Adrenal gland (tissue), 12 donors: ENCODE data around the gene MEIOB. TPM values are rescaled to one million over a fixed set of nuclear protein-coding genes. Genes with fewer than 3 reads are reported as not detected.

Source experiments
- DNase-seq, 7 donors: peaks; one replicate each; pipeline ENCODE4 v3.0.0-alpha.2; 2019 to 2020
- H3K27ac ChIP-seq, 5 donors: fragments of 200-600 bp; sonication (generic) in 4 of 5; 1 replicate in 3 of 5; 2 replicates in 2 of 5; pipeline versions ENCODE4 v1.5.1 to v1.8.0; 2016 to 2020; ENCODE audit warnings: mild to moderate bottlenecking in 1 of 5
- H3K27me3 ChIP-seq: fragments of 200-600 bp; 2 replicates; pipeline ENCODE4 v1.8.0; 2021
- H3K36me3 ChIP-seq, 2 donors: fragments of 200-600 bp; replicated peaks in 1 of 2; 1 replicate in 1 of 2; 2 replicates in 1 of 2; pipeline versions ENCODE4 v1.5.1 to v1.8.0; 2018 to 2022
- H3K4me1 ChIP-seq, 2 donors: fragments of 200-600 bp; replicated peaks in 1 of 2; 1 replicate in 1 of 2; 2 replicates in 1 of 2; pipeline versions ENCODE4 v1.5.1 to v1.8.0; 2018 to 2021
- H3K4me3 ChIP-seq, 4 donors: fragments of 200-600 bp; sonication (generic) in 3 of 4; one replicate each; pipeline ENCODE4 v1.5.1; 2016 to 2018
- H3K9me3 ChIP-seq, 3 donors: fragments of 200-600 bp; sonication (generic) in 1 of 3; replicated peaks in 1 of 3; 1 replicate in 2 of 3; 2 replicates in 1 of 3; pipeline versions ENCODE4 v1.5.1 to v1.8.0; 2016 to 2021
- POLR2A ChIP-seq, 2 donors: fragments of 450-650 bp; IDR thresholded peaks; one replicate each; pipeline ENCODE4 v1.6.1; 2017; ENCODE audit warnings: antibody characterized with exemption in 2 of 2, mild to moderate bottlenecking in 2 of 2, moderate library complexity in 1 of 2
- WGBS, 4 donors: extraction: QIAGEN DNeasy Blood & Tissue Kit in 2 of 4; methylation state at CpG; one replicate each; pipeline versions ENCODE4 v1.1.5 to v1.1.7; 2013 to 2017; 5-methylcytosine and 5-hydroxymethylcytosine counted together
- intact Hi-C, 2 donors: fragments of 100-400 bp; cut with DNase I; formaldehyde crosslinking; loops; one replicate each; pipeline versions ENCODE4 v1.14.1 to v1.15.0; 2022 to 2023
- polyA plus RNA-seq, 3 donors: library from polyadenylated mRNA; stranded (reverse); fragments of 200-250 nt in 2 of 3; fragments of 350-450 nt in 1 of 3; fragmentation: Illumina TruSeq in 1 of 3; extraction: RNeasy Lipid Tissue Mini Kit (QIAGEN cat#74804) in 1 of 3; gene quantifications; one replicate each; pipeline ENCODE4 v1.2.3, GENCODE V29; 2013 to 2014
- total RNA-seq, 9 donors: library from RNA; depleted of rRNA in 4 of 9; stranded (reverse); fragments of >200 nt in 4 of 9; fragments of 120-200 nt in 1 of 9; fragmentation: NEBNext Ultra II Directional in 1 of 9; extraction: Animal tissue kit (Norgen Biotek cat#: 25700) in 1 of 9; gene quantifications; one replicate each; pipeline versions ENCODE4 v1.1.0 to v1.2.4, GENCODE V29; 2013 to 2023
- TF ChIP-seq, protein P1 (sequence below), 6 experiments: fragments of 450-650 bp in 4 of 6; fragments of 200-600 bp in 2 of 6; sonication (generic) in 1 of 6; IDR thresholded peaks; 1 replicate in 5 of 6; 2 replicates in 1 of 6; pipeline versions ENCODE4 v1.5.1 to v1.8.0; 2016 to 2021; ENCODE audit warnings: antibody characterized with exemption in 6 of 6, mild to moderate bottlenecking in 2 of 6, moderate library complexity in 1 of 6
- donor health status: healthy with polysubstance abuse.
- donor health status: Bipolar disorder and iron deficiency.
- donor health status: DM: yes; HTN: yes; CAD: no.
- donor health status: DM: no; HTN: no; CAD: no.
- donor health status: DM: no; HTN: no; CAD: no.
- donor health status: DM: yes; HTN: yes; CAD: no.

Gene MEIOB
- total and polyA plus RNA-seq, 12 donors = 0.23 TPM; not detected in 11

DNA sequence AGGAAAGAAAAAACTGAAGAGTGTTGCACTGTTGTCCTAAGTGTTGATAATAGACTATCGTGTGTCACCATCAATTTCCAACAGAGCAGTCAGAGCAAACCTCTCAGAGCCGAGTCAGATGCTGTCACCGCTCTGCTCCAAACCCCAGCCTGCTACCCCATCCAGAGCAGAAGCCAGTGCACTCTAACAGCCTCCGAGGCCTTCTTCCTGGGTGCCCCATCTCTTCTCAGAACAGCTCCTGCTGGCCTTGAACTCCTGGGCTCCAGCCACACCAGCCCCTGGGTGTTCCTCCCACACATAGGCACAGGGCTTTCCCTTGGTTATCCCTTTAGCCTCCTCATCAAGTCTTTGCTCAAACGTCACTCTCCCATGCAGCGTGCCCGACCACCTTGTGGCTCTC is 21.0 kb downstream of the MEIOB start:
- intact Hi-C loops = no loop called here
- Histone ChIP-seq H3K27ac (no peak overlapping the region), H3K4me3 (no peak overlapping the region), H3K9me3 (no peaks in the 10 kb centered on the region), H3K27me3 (peaks cover 11% of the 10 kb centered on the region), H3K4me1 (no peaks in the 10 kb centered on the region), H3K36me3 (no peaks in the 10 kb centered on the region)
- 55 to 75% (median 65%) methylated on average over 7 of the region's 7 CpGs for WGBS, 4 donors
- TF ChIP-seq POLR2A (IDR thresholded peaks at IDR 0.05) = no peak
- TF ChIP-seq, protein P1, sequence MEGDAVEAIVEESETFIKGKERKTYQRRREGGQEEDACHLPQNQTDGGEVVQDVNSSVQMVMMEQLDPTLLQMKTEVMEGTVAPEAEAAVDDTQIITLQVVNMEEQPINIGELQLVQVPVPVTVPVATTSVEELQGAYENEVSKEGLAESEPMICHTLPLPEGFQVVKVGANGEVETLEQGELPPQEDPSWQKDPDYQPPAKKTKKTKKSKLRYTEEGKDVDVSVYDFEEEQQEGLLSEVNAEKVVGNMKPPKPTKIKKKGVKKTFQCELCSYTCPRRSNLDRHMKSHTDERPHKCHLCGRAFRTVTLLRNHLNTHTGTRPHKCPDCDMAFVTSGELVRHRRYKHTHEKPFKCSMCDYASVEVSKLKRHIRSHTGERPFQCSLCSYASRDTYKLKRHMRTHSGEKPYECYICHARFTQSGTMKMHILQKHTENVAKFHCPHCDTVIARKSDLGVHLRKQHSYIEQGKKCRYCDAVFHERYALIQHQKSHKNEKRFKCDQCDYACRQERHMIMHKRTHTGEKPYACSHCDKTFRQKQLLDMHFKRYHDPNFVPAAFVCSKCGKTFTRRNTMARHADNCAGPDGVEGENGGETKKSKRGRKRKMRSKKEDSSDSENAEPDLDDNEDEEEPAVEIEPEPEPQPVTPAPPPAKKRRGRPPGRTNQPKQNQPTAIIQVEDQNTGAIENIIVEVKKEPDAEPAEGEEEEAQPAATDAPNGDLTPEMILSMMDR (IDR thresholded peaks at IDR 0.05) = no peak
- no peak for DNase-seq

DNA sequence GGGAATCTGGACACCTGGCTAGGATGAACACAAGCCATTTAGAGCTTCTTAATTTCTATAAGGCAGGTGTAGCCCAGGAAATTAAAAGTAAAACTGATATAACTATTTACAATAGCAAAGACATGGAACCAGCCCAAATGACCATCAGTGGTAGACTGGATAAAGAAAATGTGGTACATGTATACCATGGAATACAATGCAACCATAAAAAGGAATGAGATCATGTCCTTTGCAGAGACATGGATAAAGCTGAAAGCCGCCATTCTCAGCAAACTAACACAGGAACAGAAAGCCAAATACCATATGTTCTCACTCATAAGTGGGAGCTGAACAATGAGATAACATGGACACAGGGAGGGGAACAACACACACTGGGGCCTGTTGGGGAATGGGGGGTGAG is 25.5 kb downstream of the MEIOB start:
- Histone ChIP-seq H3K27ac (no peak overlapping the region), H3K36me3 (no peaks in the 10 kb centered on the region), H3K4me3 (no peak overlapping the region), H3K27me3 (peaks cover 9% of the 10 kb centered on the region), H3K9me3 (no peaks in the 10 kb centered on the region), H3K4me1 (no peaks in the 10 kb centered on the region)
- 72 to 84% (median 74%) methylated on average over 1 of the region's 1 CpG for WGBS, 4 donors
- DNase-seq = no peak
- intact Hi-C loops = no loop called here
- TF ChIP-seq, protein P1 (IDR thresholded peaks at IDR 0.05) = no peak
- TF ChIP-seq POLR2A (IDR thresholded peaks at IDR 0.05) = no peak

DNA sequence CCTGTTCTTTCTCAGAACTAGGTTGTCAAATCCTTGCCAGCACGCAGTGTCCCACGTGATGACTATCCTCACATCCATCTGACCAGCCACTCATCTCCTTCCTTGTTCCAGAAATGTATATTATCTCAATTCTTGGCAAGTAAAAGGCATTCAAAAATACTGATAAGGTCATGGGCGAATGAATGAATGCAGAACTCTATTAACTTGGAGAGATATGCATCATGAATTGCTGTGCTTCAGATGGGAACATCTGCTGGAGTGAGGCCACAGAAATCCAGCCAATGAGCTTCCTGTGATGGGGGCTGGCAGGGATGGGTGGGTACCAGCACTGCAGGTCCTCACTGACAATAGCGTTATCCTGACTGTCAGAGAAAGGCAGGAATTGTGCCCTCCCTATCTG is 26.0 kb downstream of the MEIOB start:
- intact Hi-C loops = no loop called here
- Histone ChIP-seq H3K4me1 (no peaks in the 10 kb centered on the region), H3K4me3 (no peak overlapping the region), H3K36me3 (no peaks in the 10 kb centered on the region), H3K27me3 (peaks cover 5% of the 10 kb centered on the region), H3K9me3 (no peaks in the 10 kb centered on the region), H3K27ac (no peak overlapping the region)
- DNase-seq = no peak
- whole genome bisulfite sequencing, 4 donors = 35 to 46% (median 42%) methylated on average over 3 to 4 of the region's 4 CpGs
- TF ChIP-seq, protein P1 (IDR thresholded peaks at IDR 0.05) = no peak
- TF ChIP-seq POLR2A (IDR thresholded peaks at IDR 0.05) = no peak

DNA sequence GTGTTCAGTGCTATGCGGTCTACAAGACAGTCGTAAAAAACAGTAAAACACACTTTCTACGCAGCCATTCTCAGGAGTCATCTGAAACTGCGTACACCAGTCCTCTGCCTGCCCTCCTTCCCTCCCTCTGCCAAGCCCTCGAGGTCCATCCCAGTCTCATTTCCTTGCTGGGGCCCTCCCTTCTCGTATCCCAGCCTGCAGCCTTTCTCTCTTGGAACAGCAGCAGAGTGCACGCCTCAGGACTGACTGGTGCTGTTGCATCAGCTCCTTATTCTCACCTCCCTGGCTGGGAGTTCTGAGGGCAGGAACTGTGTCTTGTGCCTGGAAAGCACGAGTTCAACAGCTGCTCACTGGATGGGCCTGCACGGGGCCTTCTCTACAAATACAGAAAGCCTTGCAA is 32.4 kb downstream of the MEIOB start:
- DNase-seq = no peak
- H3K4me1 ChIP-seq = no peaks in the 10 kb centered on the region
- H3K4me3 ChIP-seq = no peak overlapping the region
- H3K27ac ChIP-seq = no peak overlapping the region
- no peak for TF ChIP-seq POLR2A (IDR thresholded peaks at IDR 0.05)
- TF ChIP-seq, protein P1 (IDR thresholded peaks at IDR 0.05) = no peak
- no peaks in the 10 kb centered on the region for H3K9me3 ChIP-seq
- WGBS, 4 donors = 63 to 79% (median 75%) methylated on average over 9 of the region's 9 CpGs
- intact Hi-C loops = no loop called here
- H3K27me3 ChIP-seq = no peaks in the 10 kb centered on the region
- H3K36me3 ChIP-seq = no peaks in the 10 kb centered on the region
